ENCODE results near the gene AREL1. TPM values are rescaled to one million over a fixed set of nuclear protein-coding genes. Genes with fewer than 3 reads are reported as not detected.

Gene AREL1
- polyA plus RNA-seq, 1 donor from 2014 or later, result 30.4 TPM

DNA sequence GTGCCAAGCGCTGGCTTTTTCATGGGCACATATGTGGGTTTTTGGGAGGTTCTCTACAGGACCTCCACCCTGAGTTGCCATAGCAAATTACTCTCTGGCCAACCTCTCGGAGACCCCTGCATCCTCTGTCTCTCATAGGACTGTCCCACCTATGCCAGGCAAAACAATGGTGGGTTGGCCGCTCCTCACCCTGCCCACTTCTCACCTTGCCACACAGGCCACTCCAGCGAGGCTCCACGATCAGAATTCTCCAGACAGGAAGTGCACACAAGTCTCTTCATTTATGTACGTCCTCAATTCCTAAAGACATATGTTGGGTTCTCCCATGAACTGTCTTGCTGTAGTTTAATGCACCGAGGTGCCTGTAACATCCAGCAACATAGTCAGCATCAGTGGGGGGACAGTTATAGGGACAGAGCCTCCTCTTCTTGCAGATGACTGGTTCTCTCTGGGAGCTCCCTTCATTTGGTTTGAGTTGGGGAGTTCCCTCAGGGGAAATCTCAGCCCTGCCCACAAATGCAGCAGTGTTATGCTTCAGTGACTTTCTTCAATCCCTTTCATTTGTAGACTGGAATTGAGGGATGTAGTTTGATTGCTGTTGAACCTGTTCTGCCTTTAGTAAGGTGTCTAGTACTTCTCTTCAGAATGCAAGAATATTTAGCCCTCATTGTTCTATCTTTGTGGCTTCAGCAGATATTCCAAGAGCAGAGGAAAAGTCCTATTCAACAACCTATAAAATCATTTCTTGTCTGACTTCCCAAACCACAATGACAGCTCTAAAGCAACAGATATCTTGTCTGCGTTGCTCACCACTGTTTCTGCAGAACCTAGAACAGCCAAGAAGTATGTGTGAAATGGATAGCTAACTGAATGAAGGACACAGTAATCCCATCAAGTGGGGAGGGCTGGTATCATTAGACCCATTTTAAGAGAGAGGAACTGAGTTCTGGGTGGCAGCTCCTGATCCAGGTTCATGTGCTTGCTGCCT, 98.1 kb downstream of the AREL1 start:
- H3K27ac ChIP-seq (ENCODE audit: low read length), result no peak overlapping the region
- H3K79me2 ChIP-seq (replicated peaks; ENCODE audit: insufficient read depth, low read length), result no peaks in the 10 kb centered on the region
- H3K4me3 ChIP-seq (ENCODE audit: low read length), result no peak overlapping the region
- H3K4me2 ChIP-seq (ENCODE audit: low read length), result no peak overlapping the region
- H3K9me2 ChIP-seq (ENCODE audit: insufficient read depth, low read length), result no peaks in the 10 kb centered on the region
- no peaks in the 10 kb centered on the region for H3K36me3 ChIP-seq (ENCODE audit: insufficient read depth, low read length)
- no peak for TF ChIP-seq MXI1 (conservative IDR thresholded peaks at IDR 0.05; ENCODE audit: poor library complexity, severe bottlenecking)
- TF ChIP-seq TAF1 (IDR thresholded peaks at IDR 0.05; ENCODE audit: low read depth), result no peak
- no peak for TF ChIP-seq EP300 (conservative IDR thresholded peaks at IDR 0.05; ENCODE audit: poor library complexity, severe bottlenecking)
- TF ChIP-seq RAD21 (conservative IDR thresholded peaks at IDR 0.05), result no peak
- TF ChIP-seq SMC3 (conservative IDR thresholded peaks at IDR 0.05; ENCODE audit: poor library complexity), result no peak
- TF ChIP-seq POLR2AphosphoS5 (IDR thresholded peaks at IDR 0.05), result no peak
- TF ChIP-seq EZH2 (IDR thresholded peaks at IDR 0.05; ENCODE audit: borderline replicate concordance, insufficient read depth, low read length, poor library complexity, severe bottlenecking), result no peak
- H4K20me1 ChIP-seq (ENCODE audit: insufficient read depth), result no peaks in the 10 kb centered on the region
- H3K9ac ChIP-seq (ENCODE audit: low read length), result no peak overlapping the region
- H3K9me3 ChIP-seq (ENCODE audit: low read length), result no peaks in the 10 kb centered on the region
- H2AFZ ChIP-seq (ENCODE audit: low read depth, low read length), result no peak overlapping the region
- no peaks in the 10 kb centered on the region for H3F3A ChIP-seq (ENCODE audit: insufficient read depth, low read length, poor library complexity, severe bottlenecking)
- H3K27me3 ChIP-seq (ENCODE audit: insufficient read depth, low read depth, low read length), result peaks cover 39% of the 10 kb centered on the region

GRCh38 chr14:74613211-74613914, 99.5 kb downstream of the AREL1 start:
- Histone ChIP-seq H3K79me2 (replicated peaks; ENCODE audit: insufficient read depth, low read length) (no peaks in the 10 kb centered on the region), H3F3A (ENCODE audit: insufficient read depth, low read length, poor library complexity, severe bottlenecking) (no peaks in the 10 kb centered on the region), H3K9ac (ENCODE audit: low read length) (no peak overlapping the region), H3K27me3 (ENCODE audit: insufficient read depth, low read depth, low read length) (peaks cover 43% of the 10 kb centered on the region), H3K9me2 (ENCODE audit: insufficient read depth, low read length) (no peaks in the 10 kb centered on the region), H3K9me3 (ENCODE audit: low read length) (no peaks in the 10 kb centered on the region), H4K20me1 (ENCODE audit: insufficient read depth) (no peaks in the 10 kb centered on the region), H3K4me3 (ENCODE audit: low read length) (no peak overlapping the region), H3K36me3 (ENCODE audit: insufficient read depth, low read length) (no peaks in the 10 kb centered on the region), H3K27ac (ENCODE audit: low read length) (no peak overlapping the region), H3K4me2 (ENCODE audit: low read length) (no peak overlapping the region), H2AFZ (ENCODE audit: low read depth, low read length) (no peak overlapping the region)
- no peak for TF ChIP-seq MXI1 (conservative IDR thresholded peaks at IDR 0.05; ENCODE audit: poor library complexity, severe bottlenecking)
- TF ChIP-seq CTCF (IDR thresholded peaks at IDR 0.05; ENCODE audit: poor library complexity, severe bottlenecking), result no peak
- no peak for TF ChIP-seq EP300 (conservative IDR thresholded peaks at IDR 0.05; ENCODE audit: poor library complexity, severe bottlenecking)
- TF ChIP-seq POLR2AphosphoS5 (IDR thresholded peaks at IDR 0.05), result no peak
- TF ChIP-seq SMC3 (conservative IDR thresholded peaks at IDR 0.05; ENCODE audit: poor library complexity), result no peak
- no peak for TF ChIP-seq TAF1 (IDR thresholded peaks at IDR 0.05; ENCODE audit: low read depth)
- TF ChIP-seq REST (IDR thresholded peaks at IDR 0.05; ENCODE audit: borderline replicate concordance), result no peak
- TF ChIP-seq EZH2 (IDR thresholded peaks at IDR 0.05; ENCODE audit: borderline replicate concordance, insufficient read depth, low read length, poor library complexity, severe bottlenecking), result no peak
- TF ChIP-seq RAD21 (conservative IDR thresholded peaks at IDR 0.05), result no peak

Data from neural cell (in vitro differentiated cells).